Pons (tissue), 1 donor: ENCODE measurements around the gene GPNMB.
A peak's percentile ranks its signal among the peaks of the same experiment; 100 is the strongest.

Source experiments
- DNase-seq: peaks from one replicate; pipeline ENCODE4 v3.0.0-alpha.2; 2016; ENCODE audit warnings: low spot score

Gene GPNMB

GRCh38 chr7:23273141-23273599 is 26.6 kb downstream of the GPNMB start:
- peak; percentile 24 for DNase-seq

GRCh38 chr7:23275912-23276311 is 29.3 kb downstream of the GPNMB start:
- no peak for DNase-seq

GRCh38 chr7:23276376-23276775 is 29.8 kb downstream of the GPNMB start:
- DNase-seq: no peak

GRCh38 chr7:23276947-23277346 is 30.4 kb downstream of the GPNMB start:
- DNase-seq: no peak

GRCh38 chr7:23277359-23277989 is 30.9 kb downstream of the GPNMB start:
- DNase-seq: peak; percentile 76

GRCh38 chr7:23279819-23280525 is 33.4 kb downstream of the GPNMB start:
- no peak for DNase-seq

- DNase-seq: no peak
These were observed 36.5 kb downstream of the GPNMB start for GRCh38 chr7:23283086-23283485.

- DNase-seq: no peak
These were observed 38.3 kb downstream of the GPNMB start for GRCh38 chr7:23284871-23285270.

GRCh38 chr7:23285657-23286646 is 39.4 kb downstream of the GPNMB start:
- no peak for DNase-seq

- DNase-seq: no peak
These were observed 41.0 kb downstream of the GPNMB start for GRCh38 chr7:23287612-23288011.

- no peak for DNase-seq
These were observed 44.4 kb downstream of the GPNMB start for GRCh38 chr7:23290993-23291392.

- DNase-seq: no peak
These were observed 45.5 kb downstream of the GPNMB start for GRCh38 chr7:23291957-23292560.

GRCh38 chr7:23292623-23293022 is 46.0 kb downstream of the GPNMB start:
- DNase-seq: no peak

- no peak for DNase-seq
These were observed 47.0 kb downstream of the GPNMB start for GRCh38 chr7:23293500-23294073.

- no peak for DNase-seq
These were observed 48.2 kb downstream of the GPNMB start for GRCh38 chr7:23294549-23295400.

GRCh38 chr7:23295401-23295697 is 48.8 kb downstream of the GPNMB start:
- no peak for DNase-seq

- DNase-seq: no peak
These were observed 51.7 kb downstream of the GPNMB start for GRCh38 chr7:23298141-23298881.

GRCh38 chr7:23298885-23299769 is 52.6 kb downstream of the GPNMB start, which contains the start of gene MALSU1:
TSS of gene MALSU1 (plus strand) at chr7:23299339. CDS start at chr7:23299353, 14 bp downstream.
- DNase-seq: peak; percentile 97

GRCh38 chr7:23299770-23300300 is 53.3 kb downstream of the GPNMB start:
- DNase-seq: peak; percentile 16
